Prostate gland (tissue), 2 donors: ENCODE results near the gene ZNF121.

Source experiments
- POLR2A ChIP-seq: fragments of 450-650 bp; IDR thresholded peaks from one replicate; pipeline ENCODE4 v1.6.1; 2016; ENCODE audit warnings: antibody characterized with exemption, mild to moderate bottlenecking
- TF ChIP-seq, protein P1 (sequence below), 4 experiments: fragments of 200-600 bp in 2 of 4; fragments of 450-650 bp in 2 of 4; sonication (generic) in 2 of 4; IDR thresholded peaks; 1 replicate in 3 of 4; 2 replicates in 1 of 4; pipeline ENCODE4 v1.5.1; 2016 to 2019; ENCODE audit warnings: antibody characterized with exemption in 4 of 4, mild to moderate bottlenecking in 2 of 4, moderate library complexity in 2 of 4

DNA sequence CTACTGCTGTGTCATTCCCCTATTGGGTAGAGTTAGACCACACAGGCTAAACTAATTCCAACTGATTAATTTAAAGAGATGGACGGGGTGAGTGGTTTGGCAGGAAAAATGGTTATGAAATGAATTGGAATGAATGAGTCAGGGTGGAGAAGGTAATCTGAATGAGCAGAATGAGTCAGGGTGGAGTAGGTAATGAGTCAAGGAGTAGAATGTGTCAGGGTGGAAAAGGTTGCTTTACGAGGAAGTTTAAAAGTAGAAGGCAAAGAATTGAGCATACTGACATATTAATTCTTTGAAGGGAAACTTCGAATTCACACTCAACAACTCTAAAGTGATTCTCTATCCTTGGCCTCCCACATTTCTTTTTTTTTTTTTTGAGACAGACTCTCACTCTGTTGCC, 12.7 kb upstream of the ZNF121 start:
- TF ChIP-seq, protein P1, sequence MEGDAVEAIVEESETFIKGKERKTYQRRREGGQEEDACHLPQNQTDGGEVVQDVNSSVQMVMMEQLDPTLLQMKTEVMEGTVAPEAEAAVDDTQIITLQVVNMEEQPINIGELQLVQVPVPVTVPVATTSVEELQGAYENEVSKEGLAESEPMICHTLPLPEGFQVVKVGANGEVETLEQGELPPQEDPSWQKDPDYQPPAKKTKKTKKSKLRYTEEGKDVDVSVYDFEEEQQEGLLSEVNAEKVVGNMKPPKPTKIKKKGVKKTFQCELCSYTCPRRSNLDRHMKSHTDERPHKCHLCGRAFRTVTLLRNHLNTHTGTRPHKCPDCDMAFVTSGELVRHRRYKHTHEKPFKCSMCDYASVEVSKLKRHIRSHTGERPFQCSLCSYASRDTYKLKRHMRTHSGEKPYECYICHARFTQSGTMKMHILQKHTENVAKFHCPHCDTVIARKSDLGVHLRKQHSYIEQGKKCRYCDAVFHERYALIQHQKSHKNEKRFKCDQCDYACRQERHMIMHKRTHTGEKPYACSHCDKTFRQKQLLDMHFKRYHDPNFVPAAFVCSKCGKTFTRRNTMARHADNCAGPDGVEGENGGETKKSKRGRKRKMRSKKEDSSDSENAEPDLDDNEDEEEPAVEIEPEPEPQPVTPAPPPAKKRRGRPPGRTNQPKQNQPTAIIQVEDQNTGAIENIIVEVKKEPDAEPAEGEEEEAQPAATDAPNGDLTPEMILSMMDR (IDR thresholded peaks at IDR 0.05), result no peak
- TF ChIP-seq POLR2A, result no peak
